ENCODE results near the gene ABCB6. TPM values are rescaled to one million over a fixed set of nuclear protein-coding genes. Genes with fewer than 3 reads are reported as not detected.
A peak's percentile ranks its signal among the peaks of the same experiment; 100 is the strongest.

The ABCB6 gene
- total and polyA plus RNA-seq, 7 donors: 24.4 to 64.9 (median 42.2) TPM

DNA sequence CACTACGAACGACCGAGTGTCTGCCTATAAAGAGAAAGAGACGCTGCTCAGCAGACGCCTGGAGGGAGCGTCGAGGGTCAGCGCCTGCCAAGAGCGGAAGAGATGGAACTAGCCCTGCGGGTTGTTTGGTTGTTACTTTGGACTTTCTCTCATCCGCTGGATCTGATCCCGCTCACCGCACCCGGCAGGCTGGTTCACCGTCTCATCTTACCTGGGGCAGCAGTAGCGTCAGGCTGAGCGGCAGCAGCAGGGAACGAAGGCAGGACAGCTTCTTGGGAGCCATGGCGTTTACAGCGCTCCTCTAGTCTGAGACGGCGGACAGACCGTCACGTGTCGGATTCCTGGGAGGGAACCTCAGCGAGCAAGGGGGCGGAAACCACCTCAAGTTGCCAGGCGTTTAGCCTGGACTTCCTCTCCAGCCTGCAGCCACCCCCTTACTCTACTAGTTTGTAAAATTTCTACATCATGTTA is 24.6 kb upstream of the ABCB6 start:
- intact Hi-C loops (cut with DNase I): loop anchor here in 1 of 2 donors (10.0 kb wide), 1 partner anchor 51 kb away; no protein-coding TSS in a partner anchor
- H3K27ac ChIP-seq: no peak overlapping the region
- TF ChIP-seq, protein P1, sequence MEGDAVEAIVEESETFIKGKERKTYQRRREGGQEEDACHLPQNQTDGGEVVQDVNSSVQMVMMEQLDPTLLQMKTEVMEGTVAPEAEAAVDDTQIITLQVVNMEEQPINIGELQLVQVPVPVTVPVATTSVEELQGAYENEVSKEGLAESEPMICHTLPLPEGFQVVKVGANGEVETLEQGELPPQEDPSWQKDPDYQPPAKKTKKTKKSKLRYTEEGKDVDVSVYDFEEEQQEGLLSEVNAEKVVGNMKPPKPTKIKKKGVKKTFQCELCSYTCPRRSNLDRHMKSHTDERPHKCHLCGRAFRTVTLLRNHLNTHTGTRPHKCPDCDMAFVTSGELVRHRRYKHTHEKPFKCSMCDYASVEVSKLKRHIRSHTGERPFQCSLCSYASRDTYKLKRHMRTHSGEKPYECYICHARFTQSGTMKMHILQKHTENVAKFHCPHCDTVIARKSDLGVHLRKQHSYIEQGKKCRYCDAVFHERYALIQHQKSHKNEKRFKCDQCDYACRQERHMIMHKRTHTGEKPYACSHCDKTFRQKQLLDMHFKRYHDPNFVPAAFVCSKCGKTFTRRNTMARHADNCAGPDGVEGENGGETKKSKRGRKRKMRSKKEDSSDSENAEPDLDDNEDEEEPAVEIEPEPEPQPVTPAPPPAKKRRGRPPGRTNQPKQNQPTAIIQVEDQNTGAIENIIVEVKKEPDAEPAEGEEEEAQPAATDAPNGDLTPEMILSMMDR (IDR thresholded peaks at IDR 0.05): no peak

DNA sequence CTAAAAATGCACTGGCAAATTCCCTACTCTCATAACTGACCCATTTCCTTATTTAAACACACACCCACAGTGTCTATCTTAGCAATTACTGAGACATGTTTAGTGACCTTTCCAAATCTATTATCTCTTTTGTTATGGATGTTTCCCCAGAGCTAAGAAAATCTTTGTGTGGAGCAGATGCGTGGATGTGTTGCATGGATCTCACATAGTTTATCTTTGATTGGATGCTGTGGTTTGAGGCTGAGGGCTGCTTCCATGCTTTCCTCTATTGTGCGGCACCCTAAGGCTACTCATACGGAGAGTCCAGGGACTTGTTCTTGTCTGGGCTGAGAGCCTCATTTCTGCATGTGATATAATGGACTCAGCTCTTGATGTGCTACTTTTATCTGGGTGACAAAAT is 15.6 kb upstream of the ABCB6 start:
- DNase-seq: no peak
- H3K27me3 ChIP-seq (ENCODE audit: insufficient read depth in 3 of 3, low read length in 2 of 3): no peaks in the 10 kb centered on the region
- TF ChIP-seq, protein P1 (IDR thresholded peaks at IDR 0.05): no peak
- no peaks in the 10 kb centered on the region for H3K9me3 ChIP-seq
- no peak overlapping the region for H3K4me3 ChIP-seq
- no peak overlapping the region for H3K27ac ChIP-seq
- ATAC-seq: no peak
- intact Hi-C loops (cut with DNase I): no loop called here
- 71 to 95% (median 85%) methylated on average over 3 of the region's 3 CpGs for WGBS, 3 donors
- H3K4me1 ChIP-seq: peaks cover 8% of the 10 kb centered on the region
- H3K36me3 ChIP-seq (ENCODE audit: insufficient read depth in 1 of 2, low read depth in 1 of 2): peaks cover 24 to 77% of the 10 kb centered on the region in 2 donors

More for the DNA sequence above, 24.6 kb upstream of the ABCB6 start:
- ATAC-seq: no peak
- peaks cover 0 to 21% of the 10 kb centered on the region in 2 donors for H3K36me3 ChIP-seq (ENCODE audit: insufficient read depth in 1 of 2, low read depth in 1 of 2)
- H3K4me1 ChIP-seq: peaks cover 19% of the 10 kb centered on the region
- DNase-seq: no peak
- 33 to 40% (median 34%) methylated on average over 28 of the region's 28 CpGs for WGBS, 3 donors
- H3K4me3 ChIP-seq: no peak overlapping the region
- no peaks in the 10 kb centered on the region for H3K27me3 ChIP-seq (ENCODE audit: insufficient read depth in 3 of 3, low read length in 2 of 3)
- no peaks in the 10 kb centered on the region for H3K9me3 ChIP-seq

DNA sequence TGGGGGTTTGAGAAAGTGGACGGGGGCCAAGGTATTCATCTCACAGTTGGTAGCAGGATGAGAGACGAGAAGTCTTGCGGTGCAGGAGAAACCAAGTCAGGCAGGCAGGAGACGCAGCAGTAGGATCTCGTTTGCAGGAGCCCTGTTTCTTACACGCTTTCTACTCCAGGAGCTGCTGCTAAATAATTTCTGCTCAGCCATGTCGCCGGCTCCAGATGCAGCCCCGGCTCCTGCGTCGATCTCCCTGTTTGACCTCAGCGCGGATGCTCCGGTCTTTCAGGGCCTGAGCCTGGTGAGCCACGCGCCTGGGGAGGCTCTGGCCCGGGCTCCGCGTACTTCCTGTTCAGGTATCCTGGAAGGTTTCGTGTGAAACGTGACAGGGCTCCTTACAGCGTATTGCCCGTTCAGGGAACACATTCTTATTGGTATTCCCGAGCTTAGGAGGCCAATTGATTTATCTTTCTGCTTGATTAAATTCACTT is 11.3 kb upstream of the ABCB6 start:
- TF ChIP-seq, protein P1 (IDR thresholded peaks at IDR 0.05): no peak
- no peaks in the 10 kb centered on the region for H3K9me3 ChIP-seq
- peak in 1 of 2 donors; percentile 74 for DNase-seq
- H3K27ac ChIP-seq: peak overlapping the region; percentile 98
- intact Hi-C loops (cut with DNase I): no loop called here
- H3K36me3 ChIP-seq (ENCODE audit: insufficient read depth in 1 of 2, low read depth in 1 of 2): peaks cover 13 to 71% of the 10 kb centered on the region in 2 donors
- no peaks in the 10 kb centered on the region for H3K27me3 ChIP-seq (ENCODE audit: insufficient read depth in 3 of 3, low read length in 2 of 3)
- H3K4me1 ChIP-seq: peaks cover 19% of the 10 kb centered on the region
- 0 to 1% (median 1%) methylated on average over 24 of the region's 24 CpGs for WGBS, 3 donors
- H3K4me3 ChIP-seq: peak overlapping the region; percentile 87
- peak; percentile 5 to 46 (median 24) for ATAC-seq

DNA sequence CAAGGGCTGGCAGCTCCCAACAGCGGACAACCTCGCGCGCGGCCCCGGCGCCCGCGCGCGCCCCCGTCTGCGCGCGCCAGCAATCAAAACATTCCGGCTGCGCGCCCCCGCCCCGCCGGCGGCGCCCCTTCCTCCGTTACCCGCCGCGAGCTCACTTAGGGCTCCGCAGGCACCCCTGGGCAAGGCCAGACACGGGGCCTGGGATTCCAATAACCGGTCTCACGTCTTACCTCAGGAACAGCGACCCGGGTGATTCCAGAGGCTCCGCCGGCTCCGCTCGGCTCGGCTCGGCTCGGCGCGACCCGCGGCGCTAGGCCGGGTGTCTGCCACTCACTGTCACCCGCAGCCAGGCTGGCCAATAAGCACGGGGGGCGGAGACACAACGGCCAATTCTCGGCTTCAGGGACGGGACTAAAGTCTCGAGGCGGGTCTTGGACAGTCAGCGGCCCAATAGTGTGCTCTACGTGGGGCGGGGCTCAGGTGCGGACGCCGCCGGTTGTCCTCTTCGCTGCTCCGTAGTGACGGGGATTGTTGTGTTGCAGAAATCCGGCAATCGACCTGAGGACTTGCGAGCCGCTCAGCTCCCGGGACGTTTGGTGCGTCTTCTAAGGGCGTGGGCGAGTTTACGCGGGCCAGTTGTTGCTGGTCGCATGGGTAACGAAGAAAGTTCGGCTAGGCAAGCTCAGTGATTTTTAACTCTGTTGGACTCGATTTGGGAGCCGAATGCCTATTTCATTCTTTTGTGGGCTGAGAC is 10.7 kb upstream of the ABCB6 start, which contains the start of the genes ANKZF1 and ATG9A:
Gene ANKZF1, plus strand, starts transcription at position 502 of the 754 bp plus-strand sequence. CDS start 452 bp downstream, outside the sequence.
Gene ATG9A, minus strand, starts transcription at position 332 of the 754 bp plus-strand sequence. CDS start 1,612 bp downstream, outside the sequence.
- WGBS, 3 donors: 0 to 1% (median 0%) methylated on average over 70 to 80 of the region's 80 CpGs
- peak; percentile 97 to 99 (median 98) for ATAC-seq
- peak within 1 kb of the TSS; percentile 87 for H3K4me3 ChIP-seq
- TF ChIP-seq, protein P1 (IDR thresholded peaks at IDR 0.05): no peak
- H3K4me1 ChIP-seq: peaks cover 19% of the 10 kb centered on the region
- intact Hi-C loops (cut with DNase I): no loop called here
- peak within 1 kb of the TSS; percentile 98 for H3K27ac ChIP-seq
- H3K9me3 ChIP-seq: no peaks in the 10 kb centered on the region
- DNase-seq: peak; percentile 99
- no peaks in the 10 kb centered on the region for H3K27me3 ChIP-seq (ENCODE audit: insufficient read depth in 3 of 3, low read length in 2 of 3)
- peaks cover 8 to 71% of the 10 kb centered on the region in 2 donors for H3K36me3 ChIP-seq (ENCODE audit: insufficient read depth in 1 of 2, low read depth in 1 of 2)

Measured in psoas muscle (tissue), 8 donors.